GM12891 (cell line): ENCODE results near the gene SMAD2.

Source experiments
- PAX5 ChIP-seq: IDR thresholded peaks from 2 replicates; pipeline ENCODE4 v1.6.1; 2011; ENCODE audit warnings: low read length, moderate library complexity, mild to moderate bottlenecking; ENCODE audit not compliant: insufficient read depth, severe bottlenecking
- POLR2A ChIP-seq: IDR thresholded peaks from 2 replicates; pipeline ENCODE4 v1.6.1; 2011; ENCODE audit warnings: low read depth, low read length, control low read depth
- POLR2AphosphoS5 ChIP-seq: IDR thresholded peaks from 2 replicates; pipeline ENCODE4 v1.6.1; 2011; ENCODE audit warnings: low read depth, low read length, control low read depth
- POU2F2 ChIP-seq: IDR thresholded peaks from 2 replicates; pipeline ENCODE4 v1.6.1; 2011; ENCODE audit warnings: low read depth, mild to moderate bottlenecking, control low read depth, low read length, moderate library complexity
- SPI1 ChIP-seq: IDR thresholded peaks from 2 replicates; pipeline ENCODE4 v1.6.1; 2011; ENCODE audit warnings: low read depth, low read length, control low read depth
- TAF1 ChIP-seq: IDR thresholded peaks from 2 replicates; pipeline ENCODE4 v1.6.1; 2011; ENCODE audit warnings: low read depth, low read length, control low read depth

DNA sequence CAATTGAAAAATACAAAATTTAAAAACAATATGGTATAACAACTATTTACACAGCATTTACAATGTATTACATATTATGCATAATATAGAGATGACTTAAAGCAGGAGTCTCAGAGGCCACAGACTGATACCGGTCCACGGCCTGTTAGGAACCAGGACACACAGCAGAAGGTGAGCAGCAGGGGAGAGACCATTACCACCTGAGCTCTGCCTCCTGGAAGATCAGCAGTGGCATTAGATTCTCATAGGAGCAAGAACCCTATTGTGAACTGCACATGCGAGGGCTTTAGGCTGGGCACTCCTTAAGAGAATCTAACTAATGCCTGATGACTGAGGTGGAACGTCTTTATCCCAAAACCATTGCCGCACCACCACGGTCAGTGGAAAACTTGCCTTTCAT is 58.0 kb downstream of the SMAD2 start:
- TF ChIP-seq POLR2A (no peak), TAF1 (no peak), POLR2AphosphoS5 (no peak), PAX5 (no peak), SPI1 (no peak), POU2F2 (no peak)
